ENCODE results near the gene ZNF678.

DNA sequence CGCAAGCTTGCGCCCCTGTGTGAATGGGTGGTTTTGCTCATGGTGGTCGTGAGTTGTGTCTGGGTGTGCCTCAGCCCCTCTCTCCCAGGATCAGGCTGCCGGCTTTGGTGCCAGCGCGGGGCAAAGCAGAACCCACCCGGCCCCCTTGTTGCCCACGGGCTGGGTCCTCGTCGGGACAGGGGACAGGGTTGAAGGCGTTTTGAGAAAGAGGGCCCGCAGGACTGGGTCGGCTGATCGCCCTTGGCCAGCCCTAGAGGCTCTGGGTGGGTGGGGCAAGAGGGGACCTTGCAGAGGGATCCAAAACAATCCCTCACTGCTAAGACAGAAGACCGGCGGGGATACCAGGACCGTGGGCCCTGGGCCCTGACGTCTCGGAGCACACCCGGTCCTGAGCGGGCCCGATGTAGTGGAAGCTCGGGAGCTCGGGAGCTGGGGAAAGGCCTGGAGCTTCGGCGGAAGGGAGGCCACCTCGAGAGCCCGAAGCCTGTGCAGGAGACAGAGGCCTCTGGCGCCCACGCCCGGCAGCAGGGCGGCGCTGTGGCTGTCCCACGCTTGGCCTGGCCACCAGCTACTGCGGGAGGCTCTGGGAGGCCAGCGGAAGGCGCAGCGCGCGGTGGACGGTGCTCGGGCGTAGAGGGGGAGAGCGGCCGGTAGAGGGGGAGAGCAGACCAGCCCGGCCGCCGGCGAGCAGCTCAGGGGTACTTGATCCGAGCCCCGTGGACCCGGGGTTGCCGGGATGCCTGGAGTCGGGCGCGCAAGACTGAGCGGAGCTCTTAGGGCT is 2.8 kb upstream of the ZNF678 start:
- no peak for TF ChIP-seq POLR2AphosphoS5 (IDR thresholded peaks at IDR 0.05; ENCODE audit: low read depth, low read length)
- TF ChIP-seq, protein P1, sequence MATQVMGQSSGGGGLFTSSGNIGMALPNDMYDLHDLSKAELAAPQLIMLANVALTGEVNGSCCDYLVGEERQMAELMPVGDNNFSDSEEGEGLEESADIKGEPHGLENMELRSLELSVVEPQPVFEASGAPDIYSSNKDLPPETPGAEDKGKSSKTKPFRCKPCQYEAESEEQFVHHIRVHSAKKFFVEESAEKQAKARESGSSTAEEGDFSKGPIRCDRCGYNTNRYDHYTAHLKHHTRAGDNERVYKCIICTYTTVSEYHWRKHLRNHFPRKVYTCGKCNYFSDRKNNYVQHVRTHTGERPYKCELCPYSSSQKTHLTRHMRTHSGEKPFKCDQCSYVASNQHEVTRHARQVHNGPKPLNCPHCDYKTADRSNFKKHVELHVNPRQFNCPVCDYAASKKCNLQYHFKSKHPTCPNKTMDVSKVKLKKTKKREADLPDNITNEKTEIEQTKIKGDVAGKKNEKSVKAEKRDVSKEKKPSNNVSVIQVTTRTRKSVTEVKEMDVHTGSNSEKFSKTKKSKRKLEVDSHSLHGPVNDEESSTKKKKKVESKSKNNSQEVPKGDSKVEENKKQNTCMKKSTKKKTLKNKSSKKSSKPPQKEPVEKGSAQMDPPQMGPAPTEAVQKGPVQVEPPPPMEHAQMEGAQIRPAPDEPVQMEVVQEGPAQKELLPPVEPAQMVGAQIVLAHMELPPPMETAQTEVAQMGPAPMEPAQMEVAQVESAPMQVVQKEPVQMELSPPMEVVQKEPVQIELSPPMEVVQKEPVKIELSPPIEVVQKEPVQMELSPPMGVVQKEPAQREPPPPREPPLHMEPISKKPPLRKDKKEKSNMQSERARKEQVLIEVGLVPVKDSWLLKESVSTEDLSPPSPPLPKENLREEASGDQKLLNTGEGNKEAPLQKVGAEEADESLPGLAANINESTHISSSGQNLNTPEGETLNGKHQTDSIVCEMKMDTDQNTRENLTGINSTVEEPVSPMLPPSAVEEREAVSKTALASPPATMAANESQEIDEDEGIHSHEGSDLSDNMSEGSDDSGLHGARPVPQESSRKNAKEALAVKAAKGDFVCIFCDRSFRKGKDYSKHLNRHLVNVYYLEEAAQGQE (IDR thresholded peaks at IDR 0.05; ENCODE audit: insufficient read depth in 1 of 2, low read depth in 2 of 2, low read length in 2 of 2): no peak

All from PFSK-1 (cell line).